DOHH2 (cell line): ENCODE results near the gene PIGA.

Experiments used
- H3F3A ChIP-seq: fragments of 200-600 bp; sonication (generic), shearing (Covaris generic); 2 replicates; pipeline ENCODE4 v1.6.0; 2016; ENCODE audit warnings: antibody characterized with exemption, mild to moderate bottlenecking; ENCODE audit not compliant: control insufficient read depth, insufficient read depth
- H3K27ac ChIP-seq: fragments of 200-600 bp; sonication (generic); 2 replicates; pipeline ENCODE4 v1.5.1; 2014; ENCODE audit warnings: low read depth, mild to moderate bottlenecking, low read length, moderate library complexity
- H3K27me3 ChIP-seq: fragments of 200-600 bp; sonication (generic); 2 replicates; pipeline ENCODE4 v1.6.1; 2014; ENCODE audit warnings: mild to moderate bottlenecking, low read length, mixed read lengths; ENCODE audit not compliant: control insufficient read depth
- H3K36me3 ChIP-seq: fragments of 200-600 bp; sonication (generic); 2 replicates; pipeline ENCODE4 v1.6.1; 2014; ENCODE audit warnings: mild to moderate bottlenecking, low read length, moderate library complexity, mixed read lengths; ENCODE audit not compliant: control insufficient read depth
- H3K4me1 ChIP-seq: fragments of 200-600 bp; sonication (generic); 2 replicates; pipeline ENCODE4 v1.6.1; 2014; ENCODE audit warnings: mild to moderate bottlenecking, low read length, mixed read lengths; ENCODE audit not compliant: control insufficient read depth
- H3K4me2 ChIP-seq: fragments of 200-600 bp; sonication (generic); 2 replicates; pipeline ENCODE4 v1.6.0; 2014; ENCODE audit warnings: mild to moderate bottlenecking, low read length, moderate library complexity
- H3K4me3 ChIP-seq: fragments of 200-600 bp; sonication (generic); 2 replicates; pipeline ENCODE4 v1.5.1; 2014; ENCODE audit warnings: mild to moderate bottlenecking, low read length, mixed read lengths
- H3K79me2 ChIP-seq: fragments of 200-600 bp; sonication (generic); 2 replicates; pipeline ENCODE4 v1.6.1; 2014; ENCODE audit warnings: mild to moderate bottlenecking, low read length, mixed read lengths; ENCODE audit not compliant: control insufficient read depth
- H3K9me2 ChIP-seq: fragments of 200-600 bp; sonication (generic); replicated peaks from 2 replicates; pipeline ENCODE4 v1.6.1; 2014; ENCODE audit warnings: mild to moderate bottlenecking, low read length, mixed read lengths; ENCODE audit not compliant: control insufficient read depth
- H3K9me3 ChIP-seq: fragments of 200-600 bp; sonication (generic); 2 replicates; pipeline ENCODE4 v1.6.1; 2014; ENCODE audit warnings: antibody characterized with exemption, low read length, mixed read lengths; ENCODE audit not compliant: control insufficient read depth, insufficient read depth
- H4K20me1 ChIP-seq: fragments of 200-600 bp; sonication (generic); 2 replicates; pipeline ENCODE4 v1.6.0; 2014; ENCODE audit warnings: low read depth, mild to moderate bottlenecking, antibody characterized with exemption, low read length, moderate library complexity; ENCODE audit not compliant: control insufficient read depth, insufficient read depth
- EZH2phosphoT487 ChIP-seq: fragments of 200-600 bp; sonication (generic); IDR thresholded peaks from 2 replicates; pipeline ENCODE4 v1.6.1; 2017; ENCODE audit warnings: borderline replicate concordance, mild to moderate bottlenecking, antibody characterized with exemption, low read length, moderate library complexity, mixed read lengths
- TF ChIP-seq, protein P1 (sequence below): fragments of 200-600 bp; sonication (generic); IDR thresholded peaks from one replicate; pipeline ENCODE4 v1.5.1; 2014; ENCODE audit warnings: antibody characterized with exemption, mild to moderate bottlenecking, low read depth, low read length; ENCODE audit not compliant: poor library complexity, severe bottlenecking

Gene PIGA

DNA sequence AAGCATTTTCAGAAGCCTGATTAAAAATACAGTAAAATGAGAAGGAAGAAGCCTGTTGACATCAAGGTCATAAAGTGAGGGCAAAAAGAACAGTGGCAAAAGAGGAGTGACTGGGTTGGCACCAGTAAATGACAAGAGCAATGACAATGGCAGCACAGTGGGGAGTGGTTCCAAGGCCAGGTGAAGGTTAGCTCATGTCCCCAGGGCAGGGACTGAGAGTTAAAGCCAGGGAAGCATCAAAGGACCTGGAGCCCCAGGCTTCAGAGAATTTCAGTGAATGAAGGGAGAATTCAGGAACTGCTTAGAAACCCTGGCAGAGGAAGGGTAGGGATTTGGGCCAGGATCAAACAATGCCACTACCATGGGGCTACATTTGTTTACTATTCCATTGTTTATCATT, 8.8 kb upstream of the PIGA start:
- Histone ChIP-seq H3K27ac (no peak overlapping the region), H3K9me3 (no peaks in the 10 kb centered on the region), H3K79me2 (no peaks in the 10 kb centered on the region), H3K9me2 (no peaks in the 10 kb centered on the region), H3K27me3 (no peaks in the 10 kb centered on the region; the same call in 1 of the 2 replicates), H3K4me1 (no peaks in the 10 kb centered on the region), H3F3A (no peaks in the 10 kb centered on the region), H4K20me1 (no peaks in the 10 kb centered on the region), H3K4me3 (no peak overlapping the region), H3K36me3 (no peaks in the 10 kb centered on the region), H3K4me2 (no peak overlapping the region)
- TF ChIP-seq, protein P1, sequence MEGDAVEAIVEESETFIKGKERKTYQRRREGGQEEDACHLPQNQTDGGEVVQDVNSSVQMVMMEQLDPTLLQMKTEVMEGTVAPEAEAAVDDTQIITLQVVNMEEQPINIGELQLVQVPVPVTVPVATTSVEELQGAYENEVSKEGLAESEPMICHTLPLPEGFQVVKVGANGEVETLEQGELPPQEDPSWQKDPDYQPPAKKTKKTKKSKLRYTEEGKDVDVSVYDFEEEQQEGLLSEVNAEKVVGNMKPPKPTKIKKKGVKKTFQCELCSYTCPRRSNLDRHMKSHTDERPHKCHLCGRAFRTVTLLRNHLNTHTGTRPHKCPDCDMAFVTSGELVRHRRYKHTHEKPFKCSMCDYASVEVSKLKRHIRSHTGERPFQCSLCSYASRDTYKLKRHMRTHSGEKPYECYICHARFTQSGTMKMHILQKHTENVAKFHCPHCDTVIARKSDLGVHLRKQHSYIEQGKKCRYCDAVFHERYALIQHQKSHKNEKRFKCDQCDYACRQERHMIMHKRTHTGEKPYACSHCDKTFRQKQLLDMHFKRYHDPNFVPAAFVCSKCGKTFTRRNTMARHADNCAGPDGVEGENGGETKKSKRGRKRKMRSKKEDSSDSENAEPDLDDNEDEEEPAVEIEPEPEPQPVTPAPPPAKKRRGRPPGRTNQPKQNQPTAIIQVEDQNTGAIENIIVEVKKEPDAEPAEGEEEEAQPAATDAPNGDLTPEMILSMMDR = no peak
- no peak for TF ChIP-seq EZH2phosphoT487

GRCh38 chrX:15343075-15343476, 7.8 kb upstream of the PIGA start:
- Histone ChIP-seq H3K27me3 (no peaks in the 10 kb centered on the region; the same call in 1 of the 2 replicates), H3K9me2 (no peaks in the 10 kb centered on the region), H3K79me2 (no peaks in the 10 kb centered on the region), H3K4me1 (no peaks in the 10 kb centered on the region), H3K9me3 (no peaks in the 10 kb centered on the region), H3K4me2 (no peak overlapping the region), H3F3A (no peaks in the 10 kb centered on the region), H4K20me1 (no peaks in the 10 kb centered on the region), H3K36me3 (no peaks in the 10 kb centered on the region), H3K4me3 (no peak overlapping the region), H3K27ac (no peak overlapping the region)
- TF ChIP-seq, protein P1 = no peak
- TF ChIP-seq EZH2phosphoT487 = no peak

GRCh38 chrX:15340867-15341266, 5.5 kb upstream of the PIGA start:
- TF ChIP-seq, protein P1 = no peak
- no peak overlapping the region for H3K4me2 ChIP-seq
- no peak overlapping the region for H3K4me3 ChIP-seq
- peaks cover 8% of the 10 kb centered on the region for H3K4me1 ChIP-seq
- H3F3A ChIP-seq = no peaks in the 10 kb centered on the region
- no peaks in the 10 kb centered on the region for H3K79me2 ChIP-seq
- H3K9me3 ChIP-seq = no peaks in the 10 kb centered on the region
- no peak overlapping the region for H3K27ac ChIP-seq
- H3K9me2 ChIP-seq = no peaks in the 10 kb centered on the region
- no peaks in the 10 kb centered on the region; the same call in 1 of the 2 replicates for H3K27me3 ChIP-seq
- no peaks in the 10 kb centered on the region for H3K36me3 ChIP-seq
- no peaks in the 10 kb centered on the region for H4K20me1 ChIP-seq

DNA sequence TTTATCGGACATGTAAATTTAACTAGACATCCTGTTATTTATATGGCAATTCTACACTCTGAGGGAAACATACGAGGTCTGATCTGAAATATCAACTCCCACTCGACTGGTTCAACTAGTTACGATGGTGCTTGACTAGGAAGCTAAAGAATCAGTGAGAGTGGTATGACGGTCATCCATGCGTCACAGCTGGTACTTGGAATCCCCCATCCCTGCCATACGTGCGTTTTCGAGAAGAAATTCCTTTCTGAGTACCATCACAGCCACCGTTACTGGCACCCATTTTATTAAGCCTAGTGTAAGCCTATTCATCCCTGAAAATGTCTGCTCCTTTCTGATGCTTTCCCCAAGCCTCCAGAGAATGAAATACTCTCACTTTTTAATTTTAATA, 695 bp upstream of the PIGA start:
- TF ChIP-seq EZH2phosphoT487 = no peak
- TF ChIP-seq, protein P1 = no peak
- Histone ChIP-seq H3K27ac (no peak overlapping the region), H3K4me2 (peak overlapping the region; percentile 88), H3F3A (no peaks in the 10 kb centered on the region), H3K9me3 (no peaks in the 10 kb centered on the region), H4K20me1 (no peaks in the 10 kb centered on the region), H3K9me2 (no peaks in the 10 kb centered on the region), H3K4me3 (peak overlapping the region; percentile 87), H3K36me3 (peaks cover 19% of the 10 kb centered on the region), H3K79me2 (peaks cover 31% of the 10 kb centered on the region), H3K27me3 (no peaks in the 10 kb centered on the region; the same call in 1 of the 2 replicates), H3K4me1 (peaks cover 8% of the 10 kb centered on the region)
